ENCODE data around the gene TMEM220.
"Not testable (repeated sequence)": the region's sequence is repeated elsewhere in the genome, so short reads cannot be mapped to it uniquely, and the experiment has no call there.

The TMEM220 gene

GRCh38 chr17:10754861-10755591 is 25.2 kb upstream of the TMEM220 start:
- no peak for DNase-seq (ENCODE audit: low spot score)

- peak; percentile 36 for DNase-seq (ENCODE audit: low spot score)
Observed at GRCh38 chr17:10754109-10754508, 24.3 kb upstream of the TMEM220 start.

GRCh38 chr17:10752696-10753095 is 22.9 kb upstream of the TMEM220 start:
- DNase-seq (ENCODE audit: low spot score), result no peak

- no peak for DNase-seq (ENCODE audit: low spot score)
Observed at GRCh38 chr17:10751563-10751962, 21.7 kb upstream of the TMEM220 start.

GRCh38 chr17:10750210-10750609 is 20.4 kb upstream of the TMEM220 start:
- no peak for DNase-seq (ENCODE audit: low spot score)

- DNase-seq (ENCODE audit: low spot score), result no peak
Observed at GRCh38 chr17:10748531-10749181, 18.8 kb upstream of the TMEM220 start.

GRCh38 chr17:10745231-10745630 is 15.4 kb upstream of the TMEM220 start:
- DNase-seq (ENCODE audit: low spot score), result no peak

GRCh38 chr17:10744501-10745000 is 14.7 kb upstream of the TMEM220 start:
- DNase-seq (ENCODE audit: low spot score), result no peak

GRCh38 chr17:10743316-10744009 is 13.6 kb upstream of the TMEM220 start:
- DNase-seq (ENCODE audit: low spot score), result no peak

GRCh38 chr17:10742431-10742830 is 12.6 kb upstream of the TMEM220 start:
- no peak for DNase-seq (ENCODE audit: low spot score)

GRCh38 chr17:10741416-10742135 is 11.8 kb upstream of the TMEM220 start:
- DNase-seq (ENCODE audit: low spot score), result no peak

GRCh38 chr17:10739386-10739785 is 9.6 kb upstream of the TMEM220 start:
- DNase-seq (ENCODE audit: low spot score), result no peak

GRCh38 chr17:10738521-10739258 is 8.9 kb upstream of the TMEM220 start:
- DNase-seq (ENCODE audit: low spot score), result no peak

- DNase-seq (ENCODE audit: low spot score), result no peak
Observed at GRCh38 chr17:10737736-10738135, 7.9 kb upstream of the TMEM220 start.

GRCh38 chr17:10737168-10737622 is 7.4 kb upstream of the TMEM220 start:
- peak; percentile 65 for DNase-seq (ENCODE audit: low spot score)

- DNase-seq (ENCODE audit: low spot score), result no peak
Observed at GRCh38 chr17:10735821-10736220, 6.0 kb upstream of the TMEM220 start.

- no peak for DNase-seq (ENCODE audit: low spot score)
Observed at GRCh38 chr17:10735251-10735650, 5.4 kb upstream of the TMEM220 start.

GRCh38 chr17:10733666-10734065 is 3.8 kb upstream of the TMEM220 start:
- no peak for DNase-seq (ENCODE audit: low spot score)

GRCh38 chr17:10732121-10732520 is 2.3 kb upstream of the TMEM220 start:
- DNase-seq (ENCODE audit: low spot score), result not testable (repeated sequence)

- DNase-seq (ENCODE audit: low spot score), result no peak
Observed at GRCh38 chr17:10731408-10731879, 1.6 kb upstream of the TMEM220 start.

- DNase-seq (ENCODE audit: low spot score), result not testable (repeated sequence)
Observed at GRCh38 chr17:10730247-10730646, 424 bp upstream of the TMEM220 start.
